B cell (primary cell): ENCODE results near the gene ANTKMT. TPM values are rescaled to one million over a fixed set of nuclear protein-coding genes. Genes with fewer than 3 reads are reported as not detected.

ENCODE experiments used
- ATAC-seq: fragments of 200-7000 bp; cut with Tn5 transposase; one replicate; pipeline ENCODE4 v1.10.0; 2021; ENCODE audit warnings: low read depth, mild to moderate bottlenecking, moderate number of reproducible peaks, moderate library complexity
- CTCF ChIA-PET: fragments of 350-600 bp; sonication (Branson Sonifier 250); formaldehyde crosslinking; loops from one replicate; lab custom pipeline; 2021; ENCODE audit warnings: antibody characterized with exemption, inconsistent platforms; lab: Charles Lee
- POLR2A ChIA-PET: fragments of 350-600 bp; sonication (Branson Sonifier 250); formaldehyde crosslinking; loops from one replicate; lab custom pipeline; 2021; ENCODE audit warnings: antibody characterized with exemption; lab: Charles Lee
- DNase-seq: peaks from one replicate; pipeline ENCODE4 v3.0.0; 2013
- H2AFZ ChIP-seq: 2 replicates; pipeline ENCODE4 v1.6.1; 2012; ENCODE audit warnings: mild to moderate bottlenecking, low read depth, low read length; ENCODE audit not compliant: insufficient read depth, poor library complexity, severe bottlenecking
- H3K27ac ChIP-seq, 2 donors: 1 replicate in 1 of 2; 2 replicates in 1 of 2; pipeline ENCODE4 v1.5.1; 2012 to 2013; ENCODE audit warnings: low read length in 2 of 2, mild to moderate bottlenecking in 2 of 2, moderate library complexity in 1 of 2
- H3K27me3 ChIP-seq, 4 experiments: fragments of 200-600 bp in 1 of 4; sonication (generic) in 1 of 4; replicated peaks in 1 of 4; 1 replicate in 2 of 4; 2 replicates in 2 of 4; pipeline versions ENCODE4 v1.6.1 to v1.7.0; 2013 to 2016; ENCODE audit warnings: low read length in 3 of 4, mild to moderate bottlenecking in 2 of 4, mixed read lengths in 1 of 4, moderate library complexity in 1 of 4; ENCODE audit not compliant: insufficient read depth in 4 of 4, control insufficient read depth in 3 of 4; ENCODE audit errors: control extremely low read depth in 1 of 4
- H3K36me3 ChIP-seq, 2 experiments: replicated peaks in 1 of 2; 1 replicate in 1 of 2; 2 replicates in 1 of 2; pipeline versions ENCODE4 v1.6.1 to v1.7.1; 2013; ENCODE audit warnings: low read length in 1 of 2; ENCODE audit not compliant: insufficient read depth in 2 of 2, control insufficient read depth in 1 of 2; ENCODE audit errors: control extremely low read depth in 1 of 2, extremely low read depth in 1 of 2
- H3K4me1 ChIP-seq, 2 donors: fragments of 200-600 bp in 1 of 2; sonication (generic) in 1 of 2; 1 replicate in 1 of 2; 2 replicates in 1 of 2; pipeline versions ENCODE4 v1.5.1 to v1.6.1; 2013 to 2017; ENCODE audit warnings: low read length in 2 of 2; ENCODE audit not compliant: control insufficient read depth in 2 of 2, insufficient read depth in 2 of 2
- H3K4me2 ChIP-seq: replicated peaks from 2 replicates; pipeline ENCODE3; 2012; ENCODE audit warnings: mild to moderate bottlenecking, low read depth, low read length; ENCODE audit not compliant: poor library complexity, severe bottlenecking
- H3K4me3 ChIP-seq, 5 experiments: fragments of 200-600 bp in 1 of 5; sonication (generic) in 1 of 5; 1 replicate in 3 of 5; 2 replicates in 2 of 5; pipeline versions ENCODE4 v1.5.1 to v1.7.0; 2011 to 2016; ENCODE audit warnings: low read length in 4 of 5, mild to moderate bottlenecking in 4 of 5, low read depth in 2 of 5, control low read depth in 1 of 5, moderate library complexity in 1 of 5; ENCODE audit not compliant: insufficient read depth in 1 of 5; ENCODE audit errors: control extremely low read depth in 1 of 5, extremely low read depth in 1 of 5
- H3K79me2 ChIP-seq: fragments of 200-600 bp; sonication (generic); one replicate; pipeline ENCODE4 v1.6.0; 2016; ENCODE audit warnings: low read length; ENCODE audit not compliant: control insufficient read depth, insufficient read depth
- H3K9ac ChIP-seq: fragments of 200-600 bp; sonication (generic); 2 replicates; pipeline ENCODE4 v1.6.1; 2017; ENCODE audit warnings: mild to moderate bottlenecking, low read length, moderate library complexity
- H3K9me3 ChIP-seq, 3 donors: one replicate each; pipeline versions ENCODE4 v1.6.1 to v1.7.1; 2013; ENCODE audit warnings: low read length in 2 of 3; ENCODE audit not compliant: control insufficient read depth in 2 of 3, insufficient read depth in 1 of 3; ENCODE audit errors: control extremely low read depth in 1 of 3
- H4K20me1 ChIP-seq: 2 replicates; pipeline ENCODE4 v1.6.0; 2012; ENCODE audit warnings: mild to moderate bottlenecking, low read length; ENCODE audit not compliant: insufficient read depth, control insufficient read depth, poor library complexity, severe bottlenecking
- H3K27ac Mint-ChIP-seq: one replicate; pipeline ENCODE4 v1.8.0; 2021; ENCODE audit warnings: mixed read lengths
- H3K27me3 Mint-ChIP-seq: one replicate; pipeline ENCODE4 v1.8.0; 2021; ENCODE audit warnings: mixed read lengths
- H3K4me1 Mint-ChIP-seq: one replicate; pipeline ENCODE4 v1.8.0; 2021; ENCODE audit warnings: mixed read lengths
- H3K4me3 Mint-ChIP-seq: one replicate; pipeline ENCODE4 v1.8.0; 2021; ENCODE audit warnings: mixed read lengths
- H3K9me3 Mint-ChIP-seq: one replicate; pipeline ENCODE4 v1.8.0; 2022; ENCODE audit warnings: mixed read lengths; ENCODE audit not compliant: insufficient read depth
- EZH2 ChIP-seq: IDR thresholded peaks from 2 replicates; pipeline ENCODE4 v1.6.1; 2012; ENCODE audit warnings: borderline replicate concordance, low read depth, mild to moderate bottlenecking, moderate library complexity, low read length; ENCODE audit not compliant: insufficient read depth, poor library complexity, severe bottlenecking
- WGBS: methylation state at CpG from one replicate; pipeline ENCODE4 v1.1.5; 2013; ENCODE audit warnings: missing lambda C conversion rate; ENCODE audit not compliant: insufficient coverage; 5-methylcytosine and 5-hydroxymethylcytosine counted together
- intact Hi-C: fragments of 100-400 bp; cut with micrococcal nuclease; formaldehyde crosslinking; loops from one replicate; pipeline ENCODE4 v1.10.0; 2022
- polyA plus RNA-seq: library from polyadenylated mRNA; depleted of rRNA; stranded (reverse); fragments of >200 nt; gene quantifications from 2 replicates; pipeline ENCODE4 v1.2.3, GENCODE V29; 2012
- total RNA-seq, 2 donors: library from RNA; stranded (reverse); fragments of 120-200 nt in 1 of 2; gene quantifications; 1 replicate in 1 of 2; 2 replicates in 1 of 2; pipeline versions ENCODE4 v1.2.3 to v1.2.4, GENCODE V29; 2013 to 2022
- TF ChIP-seq, protein P1 (sequence below): fragments of 200-600 bp; IDR thresholded peaks from one replicate; pipeline ENCODE4 v1.8.0; 2022; ENCODE audit warnings: antibody characterized with exemption, mild to moderate bottlenecking

ANTKMT gene
- total and polyA plus RNA-seq, 2 donors (not counting 1 experiment from before 2014, with no cell fraction given) = 41.0 to 54.1 TPM

DNA sequence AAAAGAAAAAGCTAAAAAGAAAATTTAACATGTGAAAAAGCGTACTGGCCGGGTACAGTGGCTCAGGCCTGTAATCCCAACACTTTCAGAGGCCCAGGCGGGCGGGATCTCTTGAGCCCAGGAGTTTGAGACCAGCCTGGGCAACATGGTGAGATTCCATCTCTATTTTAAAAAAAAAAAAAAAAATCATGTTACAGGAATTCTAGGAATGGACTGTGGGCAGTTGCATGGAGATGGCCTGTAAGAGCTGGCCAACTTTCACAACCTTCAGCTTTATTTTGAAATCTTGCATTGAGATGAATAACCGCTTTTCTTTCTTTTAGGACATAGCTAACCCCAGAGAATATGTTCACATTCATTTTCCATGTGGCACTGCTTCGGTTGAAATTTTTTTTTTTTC, 28.1 kb downstream of the ANTKMT start:
- no peak for DNase-seq
- no peak for ATAC-seq
- Histone ChIP-seq H3K4me1 (no peaks in the 10 kb centered on the region), H3K9me3 (no peaks in the 10 kb centered on the region), H4K20me1 (no peaks in the 10 kb centered on the region), H3K4me2 (no peak overlapping the region), H3K27me3 (no peaks in the 10 kb centered on the region), H3K9ac (no peak overlapping the region), H3K79me2 (no peaks in the 10 kb centered on the region), H3K36me3 (no peaks in the 10 kb centered on the region), H3K4me3 (no peak overlapping the region), H3K27ac (no peak overlapping the region), H2AFZ (no peak overlapping the region)
- Mint-ChIP-seq H3K27ac (no peak overlapping the region), H3K9me3 (no peaks in the 10 kb centered on the region), H3K4me1 (no peaks in the 10 kb centered on the region), H3K4me3 (no peak overlapping the region), H3K27me3 (no peaks in the 10 kb centered on the region)
- intact Hi-C loops = no loop called here
- TF ChIP-seq, protein P1, sequence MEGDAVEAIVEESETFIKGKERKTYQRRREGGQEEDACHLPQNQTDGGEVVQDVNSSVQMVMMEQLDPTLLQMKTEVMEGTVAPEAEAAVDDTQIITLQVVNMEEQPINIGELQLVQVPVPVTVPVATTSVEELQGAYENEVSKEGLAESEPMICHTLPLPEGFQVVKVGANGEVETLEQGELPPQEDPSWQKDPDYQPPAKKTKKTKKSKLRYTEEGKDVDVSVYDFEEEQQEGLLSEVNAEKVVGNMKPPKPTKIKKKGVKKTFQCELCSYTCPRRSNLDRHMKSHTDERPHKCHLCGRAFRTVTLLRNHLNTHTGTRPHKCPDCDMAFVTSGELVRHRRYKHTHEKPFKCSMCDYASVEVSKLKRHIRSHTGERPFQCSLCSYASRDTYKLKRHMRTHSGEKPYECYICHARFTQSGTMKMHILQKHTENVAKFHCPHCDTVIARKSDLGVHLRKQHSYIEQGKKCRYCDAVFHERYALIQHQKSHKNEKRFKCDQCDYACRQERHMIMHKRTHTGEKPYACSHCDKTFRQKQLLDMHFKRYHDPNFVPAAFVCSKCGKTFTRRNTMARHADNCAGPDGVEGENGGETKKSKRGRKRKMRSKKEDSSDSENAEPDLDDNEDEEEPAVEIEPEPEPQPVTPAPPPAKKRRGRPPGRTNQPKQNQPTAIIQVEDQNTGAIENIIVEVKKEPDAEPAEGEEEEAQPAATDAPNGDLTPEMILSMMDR = no peak
- TF ChIP-seq EZH2 = no peak
- ChIA-PET POLR2A (no interaction called here), CTCF (interaction anchor here (0.7 to 0.9 kb wide), 2 partner anchors 14 to 39 kb away, joined by 3 to 4 read pairs; partner anchors contain the start of genes CHTF18 and RPUSD1)
- WGBS = 100% methylated on average over 1 of the region's 6 CpGs

DNA sequence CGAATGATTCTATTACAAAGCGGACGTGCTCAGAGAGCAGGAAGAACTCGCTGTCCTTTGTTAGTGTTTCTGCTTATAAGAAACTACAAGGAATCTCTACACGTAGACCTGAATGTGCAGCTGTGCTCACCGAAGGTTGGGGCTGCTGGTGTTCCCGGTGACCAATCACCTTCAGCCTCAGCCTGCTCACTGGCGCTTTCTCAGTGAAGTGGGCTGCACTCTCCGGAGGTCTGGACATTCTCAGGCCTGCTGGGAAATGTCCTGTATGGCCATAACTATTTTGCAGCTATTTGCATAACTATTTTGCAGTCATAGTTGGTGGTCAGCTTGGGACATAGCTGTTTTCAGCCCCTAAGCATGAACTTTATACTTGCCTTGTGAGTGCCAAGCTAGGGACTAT, 29.5 kb downstream of the ANTKMT start:
- no peaks in the 10 kb centered on the region for H3K36me3 ChIP-seq
- Mint-ChIP-seq H3K4me3 (no peak overlapping the region), H3K9me3 (no peaks in the 10 kb centered on the region), H3K4me1 (peaks cover 1% of the 10 kb centered on the region), H3K27ac (no peak overlapping the region), H3K27me3 (no peaks in the 10 kb centered on the region)
- ChIA-PET CTCF (interaction anchor here (2.1 kb wide), 1 partner anchor 11 kb away, joined by 6 read pairs; the partner anchor contains the start of gene CIAO3), POLR2A (no interaction called here)
- intact Hi-C loops = no loop called here
- H2AFZ ChIP-seq = no peak overlapping the region
- no peaks in the 10 kb centered on the region for H3K9me3 ChIP-seq
- no peaks in the 10 kb centered on the region for H3K27me3 ChIP-seq
- no peak for DNase-seq
- H3K79me2 ChIP-seq = no peaks in the 10 kb centered on the region
- no peak for TF ChIP-seq EZH2
- TF ChIP-seq, protein P1 = no peak
- peaks cover 4 to 6% of the 10 kb centered on the region in 2 donors for H3K4me1 ChIP-seq
- no peak overlapping the region for H3K4me2 ChIP-seq
- ATAC-seq = no peak
- no peak overlapping the region for H3K4me3 ChIP-seq
- H3K27ac ChIP-seq = no peak overlapping the region
- 90% methylated on average over 9 of the region's 9 CpGs for WGBS
- no peak overlapping the region for H3K9ac ChIP-seq
- H4K20me1 ChIP-seq = no peaks in the 10 kb centered on the region
